NCI-H2196 treated with DMSO at 0.1 percent for 48 hours (cell line): Measurements from ENCODE around the gene ADTRP.

ENCODE experiments used
- DNase-seq: peaks from one replicate; lab custom pipeline; 2025; ENCODE audit not compliant: unreplicated experiment; lab: John Stamatoyannopoulos, UW

ADTRP gene

GRCh38 chr6:11774426-11774825, 4.2 kb downstream of the ADTRP start:
- no peak for DNase-seq

GRCh38 chr6:11773581-11773980, 5.0 kb downstream of the ADTRP start:
- DNase-seq: no peak

GRCh38 chr6:11773013-11773412, 5.6 kb downstream of the ADTRP start:
- DNase-seq: no peak

- DNase-seq: no peak
Observed at GRCh38 chr6:11772109-11772825, 6.3 kb downstream of the ADTRP start.

GRCh38 chr6:11771473-11772048, 7.0 kb downstream of the ADTRP start:
- no peak for DNase-seq

- DNase-seq: no peak
Observed at GRCh38 chr6:11770546-11771466, 7.8 kb downstream of the ADTRP start.

GRCh38 chr6:11769811-11770545, 8.6 kb downstream of the ADTRP start:
- DNase-seq: no peak

GRCh38 chr6:11769244-11769643, 9.4 kb downstream of the ADTRP start:
- no peak for DNase-seq

- DNase-seq: no peak
Observed at GRCh38 chr6:11767978-11768756, 10.4 kb downstream of the ADTRP start.

- DNase-seq: no peak
Observed at GRCh38 chr6:11767458-11767857, 11.1 kb downstream of the ADTRP start.

- DNase-seq: no peak
Observed at GRCh38 chr6:11766589-11767450, 11.8 kb downstream of the ADTRP start.

GRCh38 chr6:11766043-11766442, 12.6 kb downstream of the ADTRP start:
- DNase-seq: no peak

GRCh38 chr6:11764250-11764604, 14.4 kb downstream of the ADTRP start:
- no peak for DNase-seq

GRCh38 chr6:11763460-11764249, 14.9 kb downstream of the ADTRP start:
- DNase-seq: no peak

- no peak for DNase-seq
Observed at GRCh38 chr6:11762794-11763459, 15.7 kb downstream of the ADTRP start.

- DNase-seq: no peak
Observed at GRCh38 chr6:11761744-11762620, 16.6 kb downstream of the ADTRP start.

- DNase-seq: no peak
Observed at GRCh38 chr6:11760015-11760473, 18.6 kb downstream of the ADTRP start.
